K562 (cell line): ENCODE data around the gene AKAP6. TPM values are rescaled to one million over a fixed set of nuclear protein-coding genes. Genes with fewer than 3 reads are reported as not detected.

Source experiments
- ATAC-seq: fragments of 200-7000 bp; cut with Tn5 transposase; 3 replicates; pipeline ENCODE4 v1.9.1; 2020; ENCODE audit warnings: moderate library complexity
- BruUV-seq: library from RNA; stranded (reverse); fragments of 400-500 nt; replicated peaks from 2 replicates; lab custom pipeline; 2021; lab: Mats Ljungman, UMichigan
- CTCF ChIA-PET: fragments of 300-600 bp; formaldehyde crosslinking; extraction: SDS; loops from one replicate; lab custom pipeline; 2021; ENCODE audit warnings: low intra/inter-chr PET ratio; lab: Yijun Ruan, JAX
- POLR2A ChIA-PET: fragments of 300-600, 350-650 bp; sonication (Branson Sonifier 250); formaldehyde crosslinking; extraction: SDS; loops from one replicate; lab custom pipeline; 2021; ENCODE audit warnings: antibody characterized with exemption, inconsistent platforms; lab: Yijun Ruan, JAX
- DNase-seq, 4 experiments: peaks; one replicate each; pipeline versions ENCODE4 v3.0.0 to v3.0.0-alpha.2; 2011 to 2018; ENCODE audit warnings: low spot score in 3 of 4, mixed read lengths in 3 of 4; ENCODE audit errors: extremely low read depth in 1 of 4
- FAIRE-seq: peaks from 2 replicates; lab custom pipeline; 2011; peaks lifted over from hg19 to GRCh38; lab: Jason Lieb, UNC
- H2AFZ ChIP-seq: 2 replicates; pipeline ENCODE4 v1.6.0; 2011; ENCODE audit warnings: low read depth, low read length, control low read depth, inconsistent platforms
- H3K27ac ChIP-seq: fragments of 200-600 bp; 3 replicates; pipeline ENCODE4 v1.8.0; 2011; ENCODE audit warnings: low read depth, mild to moderate bottlenecking, control low read depth, inconsistent platforms, low read length, moderate library complexity, mixed read lengths; ENCODE audit errors: extremely low read depth
- H3K27me3 ChIP-seq, 2 experiments: fragments of 300-600 bp in 1 of 2; 2 replicates in 1 of 2; 3 replicates in 1 of 2; pipeline versions ENCODE4 v1.6.0 to v1.8.0; 2011; ENCODE audit warnings: inconsistent platforms in 2 of 2, low read length in 2 of 2, mild to moderate bottlenecking in 1 of 2, mixed read lengths in 1 of 2, moderate library complexity in 1 of 2; ENCODE audit not compliant: control insufficient read depth in 2 of 2, insufficient read depth in 2 of 2
- H3K36me3 ChIP-seq: fragments of 300-600 bp; 3 replicates; pipeline ENCODE4 v1.8.0; 2011; ENCODE audit warnings: mild to moderate bottlenecking, low read length, inconsistent platforms; ENCODE audit not compliant: control insufficient read depth, insufficient read depth
- H3K4me1 ChIP-seq, 2 experiments: fragments of 200-600 bp in 1 of 2; replicated peaks in 1 of 2; 2 replicates in 1 of 2; 3 replicates in 1 of 2; pipeline versions ENCODE4 v1.5.1 to v1.8.0; 2011; ENCODE audit warnings: inconsistent platforms in 2 of 2, low read length in 2 of 2, mild to moderate bottlenecking in 1 of 2, mixed read lengths in 1 of 2, moderate library complexity in 1 of 2; ENCODE audit not compliant: control insufficient read depth in 2 of 2, insufficient read depth in 2 of 2
- H3K4me2 ChIP-seq: 2 replicates; pipeline ENCODE4 v1.6.1; 2011; ENCODE audit warnings: low read length, control low read depth, inconsistent platforms, mixed read lengths; ENCODE audit not compliant: insufficient read depth
- H3K4me3 ChIP-seq: fragments of 200-600 bp; sonication (generic), shearing (Covaris generic); 2 replicates; pipeline ENCODE4 v1.5.1; 2016; ENCODE audit warnings: control low read depth, inconsistent platforms
- H3K79me2 ChIP-seq: fragments of 200-600 bp; 3 replicates; pipeline ENCODE4 v1.8.0; 2011; ENCODE audit warnings: low read length, inconsistent platforms; ENCODE audit not compliant: control insufficient read depth, insufficient read depth
- H3K9ac ChIP-seq, 2 experiments: 2 replicates each; pipeline versions ENCODE4 v1.6.0 to v1.6.1; 2011; ENCODE audit warnings: low read depth in 2 of 2, low read length in 2 of 2, control low read depth in 1 of 2, inconsistent platforms in 1 of 2, mild to moderate bottlenecking in 1 of 2, mixed read lengths in 1 of 2; ENCODE audit not compliant: insufficient read depth in 1 of 2
- H3K9me1 ChIP-seq: one replicate; pipeline ENCODE4 v1.6.0; 2011; ENCODE audit warnings: inconsistent platforms, mild to moderate bottlenecking, low read length, moderate library complexity; ENCODE audit not compliant: control insufficient read depth, insufficient read depth
- H3K9me3 ChIP-seq: replicated peaks from 2 replicates; pipeline ENCODE4 v1.5.1; 2011; ENCODE audit warnings: low read depth, low read length, inconsistent platforms; ENCODE audit not compliant: control insufficient read depth, insufficient read depth
- H4K20me1 ChIP-seq: replicated peaks from 2 replicates; pipeline ENCODE4 v1.6.1; 2011; ENCODE audit warnings: low read length, inconsistent platforms, mixed read lengths; ENCODE audit not compliant: control insufficient read depth, insufficient read depth
- KAT8 ChIP-seq: fragments of 450-650 bp; IDR thresholded peaks from 2 replicates; pipeline ENCODE4 v1.6.1; 2016; ENCODE audit warnings: low read depth, mild to moderate bottlenecking
- KDM4B ChIP-seq, 2 experiments: fragments of 450-650 bp in 1 of 2; sonication (generic) in 1 of 2; IDR thresholded peaks; 2 replicates each; pipeline ENCODE4 v1.6.1; 2016 to 2017; ENCODE audit warnings: borderline replicate concordance in 2 of 2, antibody characterized with exemption in 1 of 2, low read depth in 1 of 2, mild to moderate bottlenecking in 1 of 2
- KLF10 ChIP-seq: fragments of 250-450 bp; sonication (Bioruptor Pico); IDR thresholded peaks from 2 replicates; pipeline ENCODE4 v1.6.1; 2021; ENCODE audit warnings: matching md5 sums
- NFYB ChIP-seq: IDR thresholded peaks from 2 replicates; pipeline ENCODE4 v1.6.1; 2011; ENCODE audit warnings: mild to moderate bottlenecking, moderate library complexity; ENCODE audit not compliant: insufficient read length; ENCODE audit errors: extremely low read depth
- NR1H2 ChIP-seq: sonication (generic); formaldehyde crosslinking; IDR thresholded peaks from 2 replicates; pipeline ENCODE4 v1.4.0; 2020; ENCODE audit warnings: mild to moderate bottlenecking, missing genetic modification reagents
- NR2C2 ChIP-seq, 2 experiments: fragments of 200-800 bp in 1 of 2; sonication (Bioruptor generic) in 1 of 2; sonication (generic) in 1 of 2; formaldehyde crosslinking in 1 of 2; IDR thresholded peaks; 2 replicates each; pipeline versions ENCODE4 v1.6.1 to v1.8.0; 2016 to 2022; ENCODE audit warnings: mild to moderate bottlenecking in 1 of 2, missing compliant biosample characterization in 1 of 2, missing genetic modification characterization in 1 of 2, missing genetic modification reagents in 1 of 2
- SMARCA4 ChIP-seq: fragments of 450-650 bp; IDR thresholded peaks from 2 replicates; pipeline ENCODE4 v1.6.1; 2016
- ZNF133 ChIP-seq: fragments of 250-450 bp; sonication (Bioruptor Pico); IDR thresholded peaks from 2 replicates; pipeline ENCODE4 v1.4.0; 2020; ENCODE audit warnings: mild to moderate bottlenecking
- ZNF232 ChIP-seq: sonication (generic); formaldehyde crosslinking; IDR thresholded peaks from 2 replicates; pipeline ENCODE4 v1.8.0; 2022; ENCODE audit warnings: mild to moderate bottlenecking, missing genetic modification reagents
- ZNF277 ChIP-seq: fragments of 250-450 bp; sonication (Bioruptor Pico); IDR thresholded peaks from 2 replicates; pipeline ENCODE4 v1.8.0; 2022; ENCODE audit warnings: inconsistent platforms, mild to moderate bottlenecking, moderate library complexity, borderline replicate concordance
- ZNF609 ChIP-seq: sonication (generic); formaldehyde crosslinking; IDR thresholded peaks from 2 replicates; pipeline ENCODE4 v1.8.1; 2023; ENCODE audit warnings: missing genetic modification reagents, mild to moderate bottlenecking, borderline replicate concordance
- ZNF780A ChIP-seq: fragments of 250-450 bp; sonication (Bioruptor Pico); IDR thresholded peaks from 2 replicates; pipeline ENCODE4 v1.5.0; 2021; ENCODE audit warnings: mild to moderate bottlenecking
- ZNF79 ChIP-seq: fragments of 250-450 bp; sonication (Bioruptor Pico); IDR thresholded peaks from 2 replicates; pipeline ENCODE4 v1.4.0; 2020; ENCODE audit warnings: low read depth, mild to moderate bottlenecking, moderate library complexity
- WGBS: fragments of 100-300 bp; shearing (Covaris generic); methylation state at CpG from one replicate; pipeline ENCODE4 v1.1.6; 2016; ENCODE audit warnings: low coverage, mixed read lengths; ENCODE audit not compliant: insufficient coverage; ENCODE audit errors: missing lambda C conversion rate; 5-methylcytosine and 5-hydroxymethylcytosine counted together
- in situ Hi-C: fragments of 300-500 bp; cut with MboI; formaldehyde crosslinking; loops from 4 replicates; pipeline ENCODE4 v1.15.0; 2018; ENCODE audit warnings: inconsistent platforms, mixed read lengths
- intact Hi-C: fragments of 100-400 bp; cut with micrococcal nuclease; formaldehyde crosslinking; loops from 2 replicates; pipeline ENCODE4 v1.14.2; 2022
- polyA plus RNA-seq, 8 experiments: library from polyadenylated mRNA; depleted of rRNA in 4 of 8; stranded (reverse) in 5 of 8; unstranded in 3 of 8; fragments of >200 nt; fragmentation: Nextera tagmentation in 2 of 8; fragmentation: Illumina TruSeq in 1 of 8; extraction: Ambion mirVana in 2 of 8; extraction: Trizol in 1 of 8; gene quantifications; 2 replicates each; pipeline versions ENCODE4 v1.2.1 to v1.2.3, GENCODE V29; 2011 to 2014; ENCODE audit warnings: inconsistent platforms in 1 of 8, missing spikeins in 1 of 8
- total RNA-seq, 7 experiments: library from RNA; depleted of rRNA in 6 of 7; stranded (reverse); fragments of >200 nt in 6 of 7; fragmentation: Illumina TruSeq in 2 of 7; extraction: Trizol in 2 of 7; gene quantifications; 2 replicates each; pipeline versions ENCODE4 v1.2.1 to v1.2.3, GENCODE V29; 2011 to 2021; ENCODE audit warnings: low replicate concordance in 1 of 7

Gene AKAP6
- total and polyA plus RNA-seq, 9 of the 15 experiments (the other 6 are each of a cell fraction or from before 2014, with no cell fraction given) = 0.03 to 1.7 (median 0.48) TPM

- Histone ChIP-seq H3K27me3 (no peaks in the 10 kb centered on the region), H3K36me3 (no peaks in the 10 kb centered on the region), H3K27ac (no peak overlapping the region), H3K4me2 (no peak overlapping the region), H3K4me3 (no peak overlapping the region), H3K79me2 (no peaks in the 10 kb centered on the region), H3K4me1 (peaks cover 0 to 12% of the 10 kb centered on the region in 2 experiments; a peak in 3 of 5 replicates), H4K20me1 (no peaks in the 10 kb centered on the region), H3K9me3 (no peaks in the 10 kb centered on the region), H2AFZ (no peak overlapping the region), H3K9ac (no peak overlapping the region), H3K9me1 (no peaks in the 10 kb centered on the region)
- ChIA-PET POLR2A (interaction anchor here (1.6 kb wide), 1 partner anchor 9 kb away, joined by 5 read pairs; no protein-coding TSS in a partner anchor), CTCF (no interaction called here)
- intact Hi-C loops (no loop called here), in situ Hi-C loops (no loop called here)
- TF ChIP-seq KLF10 (CRISPR knock-in tag) (no peak), ZNF277 (CRISPR knock-in tag) (no peak), NR1H2 (CRISPR knock-in tag) (no peak), NFYB (no peak), NR2C2 (CRISPR knock-in tag; IDR thresholded peaks at IDR 0.05) (no peak), NR2C2 (tag; IDR thresholded peaks at IDR 0.05) (no peak), KDM4B (IDR thresholded peaks at IDR 0.05; ENCODE audit: borderline replicate concordance in 2 of 2, low read depth in 1 of 2) (no peak), ZNF609 (CRISPR knock-in tag) (no peak), ZNF133 (no peak), ZNF780A (CRISPR knock-in tag) (no peak), SMARCA4 (no peak), ZNF232 (CRISPR knock-in tag) (no peak), KAT8 (no peak), ZNF79 (CRISPR knock-in tag) (no peak)
- 39% methylated on average over 2 of the region's 2 CpGs for WGBS
- DNase-seq (no peak), FAIRE-seq (no peak), ATAC-seq (no peak)
- BruUV-seq = no TSS peak
These were observed 46.6 kb downstream of the AKAP6 start for GRCh38 chr14:32375663-32376062.
